Erythroblast (primary cell): Measurements from ENCODE around the gene TUBG1.

Experiments used
- GATA1 ChIP-seq: IDR thresholded peaks from 2 replicates; pipeline ENCODE4 v1.6.1; 2011; ENCODE audit warnings: low read depth, mild to moderate bottlenecking, control low read depth, low read length, moderate library complexity
- POLR2A ChIP-seq: IDR thresholded peaks from 2 replicates; pipeline ENCODE4 v1.6.1; 2011; ENCODE audit warnings: mild to moderate bottlenecking, low read length

- TF ChIP-seq POLR2A = no peak
- no peak for TF ChIP-seq GATA1
These were observed 27.7 kb upstream of the TUBG1 start for GRCh38 chr17:42581744-42582270.
